HepG2 (cell line): Measurements from ENCODE around the gene DYSF. TPM values are rescaled to one million over a fixed set of nuclear protein-coding genes. Genes with fewer than 3 reads are reported as not detected.

Experiments used
- ATAC-seq: fragments of 200-7000 bp; cut with Tn5 transposase; 3 replicates; pipeline ENCODE4 v1.9.1; 2020; ENCODE audit warnings: mild to moderate bottlenecking, moderate library complexity
- BruUV-seq: library from RNA; stranded (reverse); fragments of 400-500 nt; replicated peaks from 2 replicates; lab custom pipeline; 2021; lab: Mats Ljungman, UMichigan
- CTCF ChIA-PET: fragments of 300-600 bp; formaldehyde crosslinking; extraction: SDS; loops from one replicate; lab custom pipeline; 2021; ENCODE audit warnings: low total read pairs, inconsistent platforms, low intra/inter-chr PET ratio; lab: Yijun Ruan, JAX
- POLR2A ChIA-PET: fragments of 350-600 bp; sonication (Branson Sonifier 250); formaldehyde crosslinking; loops from one replicate; lab custom pipeline; 2020; ENCODE audit warnings: antibody characterized with exemption, inconsistent platforms; lab: Yijun Ruan, JAX
- DNase-seq: peaks from one replicate; pipeline ENCODE4 v3.0.0-alpha.2; 2015; ENCODE audit warnings: low spot score
- FAIRE-seq: peaks from 3 replicates; lab custom pipeline; 2011; peaks lifted over from hg19 to GRCh38; lab: Jason Lieb, UNC
- H2AFZ ChIP-seq: one replicate; pipeline ENCODE4 v1.6.1; 2011; ENCODE audit warnings: low read length, inconsistent platforms
- H3K27ac ChIP-seq: fragments of 300-600 bp; 3 replicates; pipeline ENCODE4 v1.8.0; 2011; ENCODE audit warnings: mixed run types, mild to moderate bottlenecking, mixed read lengths, low read length, inconsistent platforms; ENCODE audit not compliant: insufficient read depth; ENCODE audit errors: extremely low read length
- H3K27me3 ChIP-seq, 2 experiments: fragments of 200-600 bp in 1 of 2; 2 replicates in 1 of 2; 3 replicates in 1 of 2; pipeline versions ENCODE4 v1.6.0 to v1.8.0; 2011; ENCODE audit warnings: low read length in 2 of 2, mild to moderate bottlenecking in 2 of 2, moderate library complexity in 2 of 2, inconsistent platforms in 1 of 2; ENCODE audit not compliant: insufficient read depth in 2 of 2, control insufficient read depth in 1 of 2
- H3K36me3 ChIP-seq, 2 experiments: fragments of 200-600 bp in 1 of 2; replicated peaks in 1 of 2; 2 replicates in 1 of 2; 3 replicates in 1 of 2; pipeline versions ENCODE4 v1.5.1 to v1.8.0; 2011; ENCODE audit warnings: low read length in 2 of 2, inconsistent platforms in 1 of 2; ENCODE audit not compliant: insufficient read depth in 2 of 2, control insufficient read depth in 1 of 2
- H3K4me1 ChIP-seq: 2 replicates; pipeline ENCODE4 v1.5.1; 2012; ENCODE audit warnings: low read length, inconsistent platforms; ENCODE audit not compliant: insufficient read depth
- H3K4me2 ChIP-seq: 2 replicates; pipeline ENCODE4 v1.6.0; 2011; ENCODE audit warnings: low read depth, low read length, inconsistent platforms
- H3K4me3 ChIP-seq, 3 experiments: fragments of 200-600 bp in 1 of 3; sonication (generic), shearing (Covaris generic) in 1 of 3; replicated peaks in 1 of 3; 2 replicates each; pipeline ENCODE4 v1.5.1; 2011 to 2016; ENCODE audit warnings: low read length in 3 of 3, inconsistent platforms in 2 of 3, low read depth in 2 of 3, mild to moderate bottlenecking in 2 of 3, control low read depth in 1 of 3, mixed read lengths in 1 of 3; ENCODE audit not compliant: insufficient read depth in 1 of 3
- H3K79me2 ChIP-seq: one replicate; pipeline ENCODE4 v1.6.1; 2011; ENCODE audit warnings: low read length, inconsistent platforms; ENCODE audit not compliant: insufficient read depth
- H3K9ac ChIP-seq: 2 replicates; pipeline ENCODE4 v1.6.0; 2011; ENCODE audit warnings: mild to moderate bottlenecking, low read depth, low read length, inconsistent platforms; ENCODE audit not compliant: insufficient read depth
- H3K9me3 ChIP-seq: 2 replicates; pipeline ENCODE4 v1.5.1; 2012; ENCODE audit warnings: mild to moderate bottlenecking, low read length
- H4K20me1 ChIP-seq: 2 replicates; pipeline ENCODE4 v1.6.0; 2011; ENCODE audit warnings: inconsistent platforms, mild to moderate bottlenecking, low read length, moderate library complexity; ENCODE audit not compliant: insufficient read depth
- CSRNP2 ChIP-seq: sonication (generic); formaldehyde crosslinking; conservative IDR thresholded peaks from 2 replicates; pipeline ENCODE4 v1.8.0; 2022; ENCODE audit warnings: low read depth, missing genetic modification reagents
- PAXIP1 ChIP-seq: sonication (generic); formaldehyde crosslinking; conservative IDR thresholded peaks from 2 replicates; pipeline ENCODE4 v1.4.0; 2020; ENCODE audit warnings: mild to moderate bottlenecking, missing genetic modification reagents, moderate library complexity
- SALL1 ChIP-seq: sonication (generic); formaldehyde crosslinking; IDR thresholded peaks from 2 replicates; pipeline ENCODE4 v1.8.0; 2022; ENCODE audit warnings: mild to moderate bottlenecking, missing genetic modification reagents
- STAT6 ChIP-seq: sonication (generic); formaldehyde crosslinking; IDR thresholded peaks from 2 replicates; pipeline ENCODE4 v1.4.0; 2020; ENCODE audit warnings: missing genetic modification reagents, mild to moderate bottlenecking, borderline replicate concordance
- ZBTB44 ChIP-seq: sonication (generic); formaldehyde crosslinking; IDR thresholded peaks from 2 replicates; pipeline ENCODE4 v1.4.0; 2020; ENCODE audit warnings: missing genetic modification reagents
- ZNF224 ChIP-seq: sonication (generic); formaldehyde crosslinking; IDR thresholded peaks from 2 replicates; pipeline ENCODE4 v1.5.0; 2020; ENCODE audit warnings: mild to moderate bottlenecking, missing genetic modification reagents
- ZNF282 ChIP-seq: fragments of 450-650 bp; IDR thresholded peaks from 2 replicates; pipeline ENCODE4 v1.6.1; 2018; ENCODE audit not compliant: partially characterized antibody
- ZNF704 ChIP-seq: sonication (generic); formaldehyde crosslinking; IDR thresholded peaks from 2 replicates; pipeline ENCODE4 v1.8.1; 2023; ENCODE audit warnings: mild to moderate bottlenecking, inconsistent platforms, moderate library complexity, missing genetic modification reagents, borderline replicate concordance
- ZNF724P ChIP-seq: sonication (generic); formaldehyde crosslinking; IDR thresholded peaks from 2 replicates; pipeline ENCODE4 v1.8.0; 2022; ENCODE audit warnings: missing genetic modification reagents, borderline replicate concordance
- WGBS: methylation state at CpG from one replicate; pipeline ENCODE4 v1.1.6; 2017; ENCODE audit warnings: low lambda C conversion rate; 5-methylcytosine and 5-hydroxymethylcytosine counted together
- in situ Hi-C: cut with HindIII; loops from 2 replicates; pipeline ENCODE4 v1.10.0; 2017; ENCODE audit warnings: low pct_unique_long_range_greater_than_20kb; ENCODE audit not compliant: extremely low pct_ligation_motif_present
- intact Hi-C: fragments of 100-400 bp; cut with micrococcal nuclease; formaldehyde crosslinking; loops from one replicate; pipeline ENCODE4 v1.10.0; 2022; ENCODE audit not compliant: unreplicated experiment
- polyA plus RNA-seq, 8 experiments: library from polyadenylated mRNA; depleted of rRNA in 3 of 8; stranded (reverse) in 7 of 8; unstranded in 1 of 8; fragments of >200 nt; fragmentation: Illumina TruSeq in 4 of 8; extraction: Trizol in 4 of 8; gene quantifications; 2 replicates each; pipeline versions ENCODE4 v1.2.1 to v1.2.3, GENCODE V29; 2011 to 2016; ENCODE audit warnings: low read depth in 4 of 8, missing spikeins in 1 of 8, mixed read lengths in 1 of 8; ENCODE audit not compliant: insufficient read depth in 1 of 8
- total RNA-seq, 5 experiments: library from RNA; depleted of rRNA; stranded (reverse); fragments of >200 nt; fragmentation: Illumina TruSeq; extraction: Trizol; gene quantifications; 2 replicates each; pipeline ENCODE4 v1.2.3, GENCODE V29; 2016; ENCODE audit warnings: low read depth in 1 of 5

DYSF gene
- total and polyA plus RNA-seq, 2 of the 13 experiments (the other 11 are each of a cell fraction or from before 2014, with no cell fraction given): 0.15 to 2.4 TPM

- WGBS: 7% methylated on average over 17 of the region's 17 CpGs
- DNase-seq (peak; percentile 78), ATAC-seq (peak; percentile 66), FAIRE-seq (no peak)
- Histone ChIP-seq H3K36me3 (no peaks in the 10 kb centered on the region), H3K27ac (no peak overlapping the region), H3K27me3 (peaks cover 3 to 26% of the 10 kb centered on the region in 2 experiments; a peak in 4 of 5 replicates), H3K79me2 (no peaks in the 10 kb centered on the region), H2AFZ (no peak overlapping the region), H3K4me3 (peak overlapping the region in 1 of 3 experiments; percentile 28; a peak in 1 of 6 replicates), H4K20me1 (no peaks in the 10 kb centered on the region), H3K4me1 (peaks cover 87% of the 10 kb centered on the region), H3K9ac (no peak overlapping the region), H3K9me3 (no peaks in the 10 kb centered on the region), H3K4me2 (peak overlapping the region; percentile 57)
- no TSS peak for BruUV-seq
- in situ Hi-C loops (no loop called here), intact Hi-C loops (no loop called here)
- CTCF ChIA-PET: no interaction called here
- POLR2A ChIA-PET: interaction anchor here (0.9 kb wide), 1 partner anchor 16 kb away, joined by 3 read pairs; no protein-coding TSS in a partner anchor
- TF ChIP-seq STAT6: no peak
- TF ChIP-seq ZNF224 (CRISPR knock-in tag): no peak
- TF ChIP-seq ZBTB44 (CRISPR knock-in tag): no peak
- TF ChIP-seq SALL1 (CRISPR knock-in tag): peak; percentile 63
- TF ChIP-seq ZNF282: no peak
- no peak for TF ChIP-seq ZNF704 (CRISPR knock-in tag)
- TF ChIP-seq ZNF724P: peak; percentile 79; the same call in 1 of the 2 replicates
- no peak for TF ChIP-seq CSRNP2 (CRISPR knock-in tag)
- TF ChIP-seq PAXIP1 (CRISPR knock-in tag): peak; percentile 50
These were observed 263.6 kb downstream of the DYSF start for GRCh38 chr2:71716697-71717624.
